ENCODE results near the gene KCNMB3. TPM values are rescaled to one million over a fixed set of nuclear protein-coding genes. Genes with fewer than 3 reads are reported as not detected.
A peak's percentile ranks its signal among the peaks of the same experiment; 100 is the strongest.
"Not testable (repeated sequence)": the region's sequence is repeated elsewhere in the genome, so short reads cannot be mapped to it uniquely, and the experiment has no call there.

KCNMB3 gene
- total RNA-seq, 1 donor = 1.3 TPM

- DNase-seq (ENCODE audit: low read depth in 2 of 3, low spot score in 2 of 3) = peak in 1 of 3 donors; percentile 30
Measured at GRCh38 chr3:179265875-179266274, 15.0 kb upstream of the KCNMB3 start.

GRCh38 chr3:179265092-179265491 lies 14.2 kb upstream of the KCNMB3 start:
- no peak for DNase-seq (ENCODE audit: low read depth in 2 of 3, low spot score in 2 of 3)

GRCh38 chr3:179264449-179264848 lies 13.5 kb upstream of the KCNMB3 start:
- no peak for DNase-seq (ENCODE audit: low read depth in 2 of 3, low spot score in 2 of 3)

- DNase-seq (ENCODE audit: low read depth in 2 of 3, low spot score in 2 of 3) = no peak
Measured at GRCh38 chr3:179263134-179263533, 12.2 kb upstream of the KCNMB3 start.

GRCh38 chr3:179260949-179261765 lies 10.2 kb upstream of the KCNMB3 start:
- peak; percentile 24 to 74 (median 63) for DNase-seq (ENCODE audit: low read depth in 2 of 3, low spot score in 2 of 3)

GRCh38 chr3:179259959-179260756 lies 9.2 kb upstream of the KCNMB3 start:
- DNase-seq (ENCODE audit: low read depth in 2 of 3, low spot score in 2 of 3) = not testable (repeated sequence)

- DNase-seq (ENCODE audit: low read depth in 2 of 3, low spot score in 2 of 3) = no peak
Measured at GRCh38 chr3:179258820-179259219, 7.9 kb upstream of the KCNMB3 start.

- not testable (repeated sequence) for DNase-seq (ENCODE audit: low read depth in 2 of 3, low spot score in 2 of 3)
Measured at GRCh38 chr3:179257742-179258141, 6.8 kb upstream of the KCNMB3 start.

GRCh38 chr3:179256813-179257212 lies 5.9 kb upstream of the KCNMB3 start:
- DNase-seq (ENCODE audit: low read depth in 2 of 3, low spot score in 2 of 3) = no peak

GRCh38 chr3:179247289-179248015 lies 3.5 kb downstream of the KCNMB3 start:
- no peak for DNase-seq (ENCODE audit: low read depth in 2 of 3, low spot score in 2 of 3)

GRCh38 chr3:179244878-179245277 lies 6.0 kb downstream of the KCNMB3 start:
- DNase-seq (ENCODE audit: low read depth in 2 of 3, low spot score in 2 of 3) = no peak

GRCh38 chr3:179242859-179243258 lies 8.1 kb downstream of the KCNMB3 start:
- DNase-seq (ENCODE audit: low read depth in 2 of 3, low spot score in 2 of 3) = not testable (repeated sequence)

GRCh38 chr3:179240299-179240698 lies 10.6 kb downstream of the KCNMB3 start:
- DNase-seq (ENCODE audit: low read depth in 2 of 3, low spot score in 2 of 3) = not testable (repeated sequence)

- DNase-seq (ENCODE audit: low read depth in 2 of 3, low spot score in 2 of 3) = peak in 2 of 3 donors; percentile 3 to 4
Measured at GRCh38 chr3:179236669-179237301, 14.1 kb downstream of the KCNMB3 start.

GRCh38 chr3:179234199-179234598 lies 16.7 kb downstream of the KCNMB3 start:
- no peak for DNase-seq (ENCODE audit: low read depth in 2 of 3, low spot score in 2 of 3)

GRCh38 chr3:179233043-179233442 lies 17.9 kb downstream of the KCNMB3 start:
- peak in 1 of 3 donors; percentile 22 for DNase-seq (ENCODE audit: low read depth in 2 of 3, low spot score in 2 of 3)

- DNase-seq (ENCODE audit: low read depth in 2 of 3, low spot score in 2 of 3) = no peak
Measured at GRCh38 chr3:179229177-179229576, 21.7 kb downstream of the KCNMB3 start.

- no peak for DNase-seq (ENCODE audit: low read depth in 2 of 3, low spot score in 2 of 3)
Measured at GRCh38 chr3:179227349-179227748, 23.6 kb downstream of the KCNMB3 start.

- no peak for DNase-seq (ENCODE audit: low read depth in 2 of 3, low spot score in 2 of 3)
Measured at GRCh38 chr3:179224584-179224983, 26.3 kb downstream of the KCNMB3 start.

GRCh38 chr3:179223548-179223947 lies 27.4 kb downstream of the KCNMB3 start:
- no peak for DNase-seq (ENCODE audit: low read depth in 2 of 3, low spot score in 2 of 3)

- not testable (repeated sequence) for DNase-seq (ENCODE audit: low read depth in 2 of 3, low spot score in 2 of 3)
Measured at GRCh38 chr3:179218213-179218612, 32.7 kb downstream of the KCNMB3 start.

All from hematopoietic multipotent progenitor cell (in vitro differentiated cells).